ENCODE data around the gene TTPAL.

- no peak for TF ChIP-seq POLR2A (IDR thresholded peaks at IDR 0.05; ENCODE audit: low read length)
- no peak for TF ChIP-seq GATA1 (IDR thresholded peaks at IDR 0.05; ENCODE audit: low read depth, low read length)
These were observed 47.3 kb upstream of the TTPAL start for GRCh38 chr20:44428174-44429016.

Measured in erythroblast (primary cell).